Measurements from ENCODE around the gene ZNF410. TPM values are rescaled to one million over a fixed set of nuclear protein-coding genes. Genes with fewer than 3 reads are reported as not detected.
A peak's percentile ranks its signal among the peaks of the same experiment; 100 is the strongest.

The ZNF410 gene
- total RNA-seq, 1 experiment from 2014 or later, result 46.8 TPM

DNA sequence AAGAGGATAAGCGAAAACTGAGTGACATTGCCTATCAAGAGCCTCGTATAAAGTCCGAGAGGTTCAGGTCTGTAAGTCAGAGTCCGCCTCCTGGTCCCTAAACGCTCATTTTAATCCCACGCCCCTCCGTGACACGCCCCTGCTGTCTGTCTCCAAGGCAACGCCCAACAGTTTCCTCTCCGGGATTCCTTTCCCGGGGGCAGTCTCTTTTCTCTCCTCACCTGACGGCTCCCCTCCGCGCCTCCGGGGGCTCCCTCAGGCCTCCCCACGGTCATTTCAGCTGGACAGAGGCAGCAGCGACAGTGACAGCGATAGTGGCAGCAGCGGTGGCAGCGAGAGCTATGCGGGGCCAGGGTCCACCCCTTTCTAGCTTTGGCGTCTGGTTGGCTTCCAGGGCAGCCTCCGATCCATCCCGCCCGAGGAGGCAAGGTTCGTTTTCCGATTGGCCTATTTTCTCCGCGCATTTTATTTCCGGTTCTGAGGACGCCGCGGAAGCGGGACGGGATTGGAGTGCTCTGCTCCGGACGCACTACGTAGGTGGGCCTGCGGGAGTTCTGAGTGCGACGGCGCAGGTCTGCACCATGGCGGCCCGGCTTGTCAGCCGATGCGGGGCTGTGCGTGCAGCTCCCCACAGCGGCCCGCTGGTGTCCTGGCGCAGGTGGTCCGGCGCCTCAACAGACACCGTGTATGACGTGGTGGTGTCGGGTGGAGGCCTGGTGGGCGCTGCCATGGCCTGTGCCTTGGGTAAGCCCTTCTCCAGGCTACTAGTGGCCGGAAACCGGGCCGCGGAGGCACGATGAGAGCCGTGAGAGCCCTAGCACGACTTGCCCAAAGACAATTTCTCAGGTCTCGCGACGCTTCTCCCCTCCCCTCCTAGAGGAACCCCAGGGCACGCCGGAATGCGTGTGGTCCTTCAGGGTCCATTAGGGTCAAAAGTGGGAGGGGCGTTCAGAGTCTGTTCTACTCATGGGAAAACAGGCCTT, 63.4 kb downstream of the ZNF410 start, which contains the start of the genes COQ6 and FAM161B:
Gene COQ6 (plus strand): TSS at position 551 of the 983 bp plus-strand sequence. CDS start 31 bp downstream, at position 582.
Gene FAM161B (minus strand): TSS at position 343 of the 983 bp plus-strand sequence. CDS start 68 bp downstream, at position 275.
- H3K27ac ChIP-seq (ENCODE audit: low read length), result peak within 1 kb of the TSS; percentile 70
- peak within 1 kb of the TSS; percentile 91 for H3K4me3 ChIP-seq (ENCODE audit: low read length)
- no peaks in the 10 kb centered on the region for H3F3A ChIP-seq (ENCODE audit: low read length, unreplicated experiment)
- peak within 1 kb of the TSS; percentile 88 for H3K4me2 ChIP-seq (ENCODE audit: low read length)
- DNase-seq (peak; percentile 99), ATAC-seq (peak; percentile 97)
- no peaks in the 10 kb centered on the region for H3K9me3 ChIP-seq (ENCODE audit: low read length)
- H3K79me2 ChIP-seq (ENCODE audit: low read length), result peaks cover 19% of the 10 kb centered on the region
- no peaks in the 10 kb centered on the region for H3K27me3 ChIP-seq (ENCODE audit: low read length)
- TF ChIP-seq, protein P1, sequence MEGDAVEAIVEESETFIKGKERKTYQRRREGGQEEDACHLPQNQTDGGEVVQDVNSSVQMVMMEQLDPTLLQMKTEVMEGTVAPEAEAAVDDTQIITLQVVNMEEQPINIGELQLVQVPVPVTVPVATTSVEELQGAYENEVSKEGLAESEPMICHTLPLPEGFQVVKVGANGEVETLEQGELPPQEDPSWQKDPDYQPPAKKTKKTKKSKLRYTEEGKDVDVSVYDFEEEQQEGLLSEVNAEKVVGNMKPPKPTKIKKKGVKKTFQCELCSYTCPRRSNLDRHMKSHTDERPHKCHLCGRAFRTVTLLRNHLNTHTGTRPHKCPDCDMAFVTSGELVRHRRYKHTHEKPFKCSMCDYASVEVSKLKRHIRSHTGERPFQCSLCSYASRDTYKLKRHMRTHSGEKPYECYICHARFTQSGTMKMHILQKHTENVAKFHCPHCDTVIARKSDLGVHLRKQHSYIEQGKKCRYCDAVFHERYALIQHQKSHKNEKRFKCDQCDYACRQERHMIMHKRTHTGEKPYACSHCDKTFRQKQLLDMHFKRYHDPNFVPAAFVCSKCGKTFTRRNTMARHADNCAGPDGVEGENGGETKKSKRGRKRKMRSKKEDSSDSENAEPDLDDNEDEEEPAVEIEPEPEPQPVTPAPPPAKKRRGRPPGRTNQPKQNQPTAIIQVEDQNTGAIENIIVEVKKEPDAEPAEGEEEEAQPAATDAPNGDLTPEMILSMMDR (conservative IDR thresholded peaks at IDR 0.05; ENCODE audit: low read depth, low read length), result no peak
- no peak for TF ChIP-seq EZH2 (IDR thresholded peaks at IDR 0.05; ENCODE audit: low read length, unreplicated experiment)
- TF ChIP-seq EZH2phosphoT487 (IDR thresholded peaks at IDR 0.05; ENCODE audit: borderline replicate concordance, low read length), result no peak
- H4K20me1 ChIP-seq (ENCODE audit: low read length), result no peaks in the 10 kb centered on the region
- H3K9ac ChIP-seq (ENCODE audit: low read length), result peak within 1 kb of the TSS; percentile 85
- BruUV-seq (replicated peaks), result TSS peak; percentile 73
- peak within 1 kb of the TSS; percentile 88 for H2AFZ ChIP-seq (ENCODE audit: low read length)
- POLR2A ChIA-PET (ENCODE audit: unreplicated experiment), result interaction anchor here (0.6 to 0.7 kb wide), 7 partner anchors 11 to 288 kb away, joined by 3 to 13 read pairs (median 4); no protein-coding TSS in a partner anchor
- no peaks in the 10 kb centered on the region for H3K4me1 ChIP-seq (ENCODE audit: insufficient read depth, low read length)
- no peaks in the 10 kb centered on the region for H3K9me2 ChIP-seq (replicated peaks; ENCODE audit: low read length)
- H3K36me3 ChIP-seq (ENCODE audit: low read depth, low read length), result peaks cover 11% of the 10 kb centered on the region
- CTCF ChIA-PET, result interaction anchor here (0.7 kb wide), 1 partner anchor 14 kb away, joined by 3 read pairs; no protein-coding TSS in a partner anchor
- intact Hi-C loops (cut with micrococcal nuclease), result loop anchor here (1.0 to 5.0 kb wide), 2 partner anchors 68 to 132 kb away; partner anchors contain the start of genes ALDH6A1 and LIN52

DNA sequence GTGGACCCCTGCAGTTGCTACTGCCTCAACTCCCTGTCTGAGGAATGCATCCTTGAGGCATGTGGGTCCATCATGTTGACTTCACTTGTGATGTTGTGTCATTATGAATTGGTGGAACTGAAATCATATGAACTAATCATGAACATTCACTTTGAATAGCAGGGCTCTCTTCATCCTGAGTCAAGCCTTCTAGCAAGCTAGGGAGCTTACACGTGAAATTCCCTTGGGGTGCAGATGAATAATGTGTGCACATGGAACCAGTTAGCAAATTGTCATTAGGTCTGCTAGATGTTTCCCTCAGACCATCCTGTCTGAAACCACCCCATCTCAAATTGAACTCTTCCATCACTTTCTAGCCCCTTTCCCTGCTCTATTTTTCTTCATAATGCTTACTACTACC, 67.1 kb downstream of the ZNF410 start:
- DNase-seq, result no peak
- H3K9ac ChIP-seq (ENCODE audit: low read length), result no peak overlapping the region
- no peaks in the 10 kb centered on the region for H3K9me3 ChIP-seq (ENCODE audit: low read length)
- H3K4me2 ChIP-seq (ENCODE audit: low read length), result no peak overlapping the region
- H3F3A ChIP-seq (ENCODE audit: low read length, unreplicated experiment), result no peaks in the 10 kb centered on the region
- H2AFZ ChIP-seq (ENCODE audit: low read length), result no peak overlapping the region
- no peak for ATAC-seq
- intact Hi-C loops (cut with micrococcal nuclease), result loop anchor here (5.0 kb wide), 1 partner anchor 129 kb away; the partner anchor contains the start of genes ALDH6A1 and LIN52
- no peaks in the 10 kb centered on the region for H4K20me1 ChIP-seq (ENCODE audit: low read length)
- H3K4me1 ChIP-seq (ENCODE audit: insufficient read depth, low read length), result no peaks in the 10 kb centered on the region
- H3K27ac ChIP-seq (ENCODE audit: low read length), result no peak overlapping the region
- CTCF ChIA-PET, result no interaction called here
- BruUV-seq (replicated peaks), result no TSS peak
- TF ChIP-seq EZH2phosphoT487 (IDR thresholded peaks at IDR 0.05; ENCODE audit: borderline replicate concordance, low read length) (no peak), EZH2 (IDR thresholded peaks at IDR 0.05; ENCODE audit: low read length, unreplicated experiment) (no peak)
- TF ChIP-seq, protein P1 (conservative IDR thresholded peaks at IDR 0.05; ENCODE audit: low read depth, low read length), result no peak
- no peaks in the 10 kb centered on the region for H3K27me3 ChIP-seq (ENCODE audit: low read length)
- no peak overlapping the region for H3K4me3 ChIP-seq (ENCODE audit: low read length)
- H3K36me3 ChIP-seq (ENCODE audit: low read depth, low read length), result peaks cover 26% of the 10 kb centered on the region
- POLR2A ChIA-PET (ENCODE audit: unreplicated experiment), result no interaction called here
- no peaks in the 10 kb centered on the region for H3K9me2 ChIP-seq (replicated peaks; ENCODE audit: low read length)
- H3K79me2 ChIP-seq (ENCODE audit: low read length), result peaks cover 19% of the 10 kb centered on the region

All from PC-3 (cell line).